Osteocyte (in vitro differentiated cells): ENCODE data around the gene TRIM38. TPM values are rescaled to one million over a fixed set of nuclear protein-coding genes. Genes with fewer than 3 reads are reported as not detected.

Experiments used
- DNase-seq: peaks from one replicate; pipeline ENCODE4 v3.0.0; 2021; ENCODE audit warnings: mixed read lengths; ENCODE audit not compliant: unreplicated experiment; ENCODE audit errors: extremely low spot score
- H3K27ac Mint-ChIP-seq: one replicate; pipeline ENCODE4 v1.8.0; 2021; ENCODE audit warnings: mild to moderate bottlenecking, mixed read lengths; ENCODE audit not compliant: unreplicated experiment
- H3K27me3 Mint-ChIP-seq: one replicate; pipeline ENCODE4 v1.8.0; 2021; ENCODE audit warnings: mixed read lengths; ENCODE audit not compliant: unreplicated experiment
- H3K36me3 Mint-ChIP-seq: one replicate; pipeline ENCODE4 v1.8.0; 2021; ENCODE audit warnings: mixed read lengths; ENCODE audit not compliant: unreplicated experiment
- H3K4me1 Mint-ChIP-seq: one replicate; pipeline ENCODE4 v1.8.0; 2021; ENCODE audit warnings: mixed read lengths; ENCODE audit not compliant: unreplicated experiment
- H3K4me3 Mint-ChIP-seq: one replicate; pipeline ENCODE4 v1.8.0; 2021; ENCODE audit warnings: mild to moderate bottlenecking, moderate library complexity, mixed read lengths; ENCODE audit not compliant: unreplicated experiment
- H3K9me3 Mint-ChIP-seq: one replicate; pipeline ENCODE4 v1.8.0; 2021; ENCODE audit warnings: mixed read lengths; ENCODE audit not compliant: unreplicated experiment
- total RNA-seq: library from RNA; stranded (reverse); gene quantifications from 2 replicates; pipeline ENCODE4 v1.2.1, GENCODE V29; 2021
- TF ChIP-seq, protein P1 (sequence below): fragments of 200-600 bp; sonication (generic); IDR thresholded peaks from 2 replicates; pipeline ENCODE4 v1.5.0; 2021; ENCODE audit warnings: antibody characterized with exemption, mild to moderate bottlenecking, moderate library complexity

The TRIM38 gene
- total RNA-seq, 1 donor from 2014 or later: 8.4 TPM

DNA sequence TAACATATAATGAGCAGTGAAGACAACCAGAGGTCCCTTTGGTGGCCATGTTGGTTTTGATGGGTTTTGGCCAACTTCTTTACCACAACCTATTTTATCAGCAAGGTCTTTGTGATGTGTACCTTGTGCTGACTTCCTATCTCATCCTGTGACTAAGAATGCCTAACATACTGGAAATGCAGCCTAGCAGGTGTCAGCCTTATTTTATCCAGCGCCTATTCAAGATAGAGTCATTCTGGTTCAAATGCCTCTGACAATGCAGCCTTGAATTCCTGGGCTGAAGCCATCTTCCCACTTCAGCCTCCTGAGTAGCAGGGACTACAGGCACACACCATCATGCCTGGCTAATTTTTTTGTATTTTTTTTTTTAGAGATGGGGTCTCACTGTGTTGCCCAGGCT lies 7.8 kb upstream of the TRIM38 start:
- TF ChIP-seq, protein P1, sequence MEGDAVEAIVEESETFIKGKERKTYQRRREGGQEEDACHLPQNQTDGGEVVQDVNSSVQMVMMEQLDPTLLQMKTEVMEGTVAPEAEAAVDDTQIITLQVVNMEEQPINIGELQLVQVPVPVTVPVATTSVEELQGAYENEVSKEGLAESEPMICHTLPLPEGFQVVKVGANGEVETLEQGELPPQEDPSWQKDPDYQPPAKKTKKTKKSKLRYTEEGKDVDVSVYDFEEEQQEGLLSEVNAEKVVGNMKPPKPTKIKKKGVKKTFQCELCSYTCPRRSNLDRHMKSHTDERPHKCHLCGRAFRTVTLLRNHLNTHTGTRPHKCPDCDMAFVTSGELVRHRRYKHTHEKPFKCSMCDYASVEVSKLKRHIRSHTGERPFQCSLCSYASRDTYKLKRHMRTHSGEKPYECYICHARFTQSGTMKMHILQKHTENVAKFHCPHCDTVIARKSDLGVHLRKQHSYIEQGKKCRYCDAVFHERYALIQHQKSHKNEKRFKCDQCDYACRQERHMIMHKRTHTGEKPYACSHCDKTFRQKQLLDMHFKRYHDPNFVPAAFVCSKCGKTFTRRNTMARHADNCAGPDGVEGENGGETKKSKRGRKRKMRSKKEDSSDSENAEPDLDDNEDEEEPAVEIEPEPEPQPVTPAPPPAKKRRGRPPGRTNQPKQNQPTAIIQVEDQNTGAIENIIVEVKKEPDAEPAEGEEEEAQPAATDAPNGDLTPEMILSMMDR: no peak
- Mint-ChIP-seq H3K4me1 (no peaks in the 10 kb centered on the region), H3K4me3 (no peak overlapping the region), H3K36me3 (no peaks in the 10 kb centered on the region), H3K27me3 (peaks cover 5% of the 10 kb centered on the region), H3K27ac (no peak overlapping the region), H3K9me3 (peaks cover 6% of the 10 kb centered on the region)
- DNase-seq: no peak

GRCh38 chr6:25956226-25956625 lies 6.4 kb upstream of the TRIM38 start:
- peaks cover 6% of the 10 kb centered on the region for H3K9me3 Mint-ChIP-seq
- H3K27me3 Mint-ChIP-seq: no peaks in the 10 kb centered on the region
- no peaks in the 10 kb centered on the region for H3K4me1 Mint-ChIP-seq
- H3K4me3 Mint-ChIP-seq: no peak overlapping the region
- no peaks in the 10 kb centered on the region for H3K36me3 Mint-ChIP-seq
- TF ChIP-seq, protein P1: no peak
- DNase-seq: no peak
- no peak overlapping the region for H3K27ac Mint-ChIP-seq

DNA sequence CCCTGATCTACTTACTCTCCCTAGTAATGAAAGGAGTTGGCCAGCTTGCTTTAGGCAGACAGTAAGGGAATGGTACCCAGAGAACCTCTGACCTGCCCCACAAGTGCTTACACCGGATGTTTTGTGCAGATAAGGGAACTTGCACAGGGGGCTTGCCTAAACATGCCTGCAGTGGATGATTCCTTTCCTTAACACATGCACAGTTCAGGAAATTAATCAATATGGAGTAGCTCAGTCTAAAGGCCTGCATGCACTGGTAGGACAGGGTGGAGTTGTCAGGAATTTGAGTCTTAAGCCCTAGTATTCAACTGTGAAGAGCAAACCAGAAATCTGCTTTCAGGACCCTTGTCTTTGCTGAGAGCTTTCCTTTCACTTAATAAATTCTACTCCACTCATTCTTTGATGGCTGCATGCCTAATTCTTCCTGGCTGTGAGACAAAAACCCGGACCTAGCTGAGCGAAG lies 3.9 kb upstream of the TRIM38 start:
- TF ChIP-seq, protein P1: no peak
- Mint-ChIP-seq H3K4me1 (peaks cover 19% of the 10 kb centered on the region), H3K4me3 (no peak overlapping the region), H3K27me3 (no peaks in the 10 kb centered on the region), H3K27ac (no peak overlapping the region), H3K36me3 (no peaks in the 10 kb centered on the region), H3K9me3 (peaks cover 6% of the 10 kb centered on the region)
- DNase-seq: no peak

DNA sequence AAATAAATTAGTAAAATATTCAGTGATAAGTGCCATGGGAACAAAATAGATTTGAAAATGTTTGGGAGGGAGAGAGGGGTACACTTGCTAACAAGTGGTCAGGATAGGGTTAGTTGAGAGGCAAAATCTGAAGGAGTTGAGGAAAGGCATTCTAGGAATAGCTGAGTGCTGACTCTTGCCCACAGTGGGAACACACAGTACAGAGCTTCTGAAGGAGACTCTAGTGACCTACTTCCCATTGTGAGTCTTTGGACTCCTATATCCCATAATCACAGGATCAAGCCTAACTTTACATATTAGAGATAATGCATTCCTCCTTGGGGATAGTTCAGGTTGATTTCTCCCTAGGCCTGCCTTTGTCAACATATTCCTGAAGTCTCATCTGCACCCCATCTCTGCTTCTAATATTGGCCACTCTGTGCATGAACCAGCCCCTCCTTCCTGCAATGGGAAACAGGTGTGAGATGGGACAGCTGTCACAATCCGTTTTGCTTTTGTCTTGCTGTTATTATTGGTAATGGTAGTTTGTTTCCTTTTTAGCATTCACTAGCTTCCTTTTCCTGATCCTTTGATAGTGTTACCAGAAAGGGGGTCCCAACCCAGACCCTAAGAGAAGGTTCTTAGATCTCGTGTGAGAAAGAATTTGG lies 2.6 kb upstream of the TRIM38 start:
- TF ChIP-seq, protein P1: no peak
- Mint-ChIP-seq H3K9me3 (peaks cover 6% of the 10 kb centered on the region), H3K4me1 (peaks cover 26% of the 10 kb centered on the region), H3K4me3 (no peak overlapping the region), H3K27me3 (no peaks in the 10 kb centered on the region), H3K36me3 (peaks cover 4% of the 10 kb centered on the region), H3K27ac (no peak overlapping the region)
- DNase-seq: no peak

GRCh38 chr6:25960734-25961133 lies 1.9 kb upstream of the TRIM38 start:
- no peak overlapping the region for H3K27ac Mint-ChIP-seq
- DNase-seq: no peak
- H3K9me3 Mint-ChIP-seq: peaks cover 6% of the 10 kb centered on the region
- TF ChIP-seq, protein P1: no peak
- no peak overlapping the region for H3K4me3 Mint-ChIP-seq
- peaks cover 26% of the 10 kb centered on the region for H3K4me1 Mint-ChIP-seq
- peaks cover 4% of the 10 kb centered on the region for H3K36me3 Mint-ChIP-seq
- H3K27me3 Mint-ChIP-seq: no peaks in the 10 kb centered on the region
